ENCODE measurements around the gene MT1G. TPM values are rescaled to one million over a fixed set of nuclear protein-coding genes. Genes with fewer than 3 reads are reported as not detected.
"Not testable (repeated sequence)": the region's sequence is repeated elsewhere in the genome, so short reads cannot be mapped to it uniquely, and the experiment has no call there.

The MT1G gene
- total RNA-seq (2014; rRNA removed) = not detected in 2 replicates
- Bru-seq, nascent RNA = not detected
- BruChase-seq, experiment 1, labeled RNA remaining after a 6-hour chase = not detected
- BruChase-seq, experiment 2, labeled RNA remaining after a 2-hour chase = percentile 14 among the genes with signal in this experiment
- long read RNA-seq = 0 reads

- Histone ChIP-seq H3K27me3 (ENCODE audit: low read length) (no peaks in the 10 kb centered on the region), H3K4me3 (ENCODE audit: low read length) (no peak within 1 kb of the TSS), H4K20me1 (ENCODE audit: low read length) (no peaks in the 10 kb centered on the region), H3K9me3 (ENCODE audit: low read length) (no peaks in the 10 kb centered on the region), H3K27ac (ENCODE audit: low read length) (no peak within 1 kb of the TSS), H3K4me2 (ENCODE audit: low read length) (no peak within 1 kb of the TSS), H2AFZ (ENCODE audit: low read length) (no peak within 1 kb of the TSS), H3F3A (ENCODE audit: low read length, unreplicated experiment) (no peaks in the 10 kb centered on the region), H3K9ac (ENCODE audit: low read length) (no peak within 1 kb of the TSS), H3K36me3 (ENCODE audit: low read depth, low read length) (no peaks in the 10 kb centered on the region), H3K79me2 (ENCODE audit: low read length) (no peaks in the 10 kb centered on the region), H3K4me1 (ENCODE audit: insufficient read depth, low read length) (peaks cover 13% of the 10 kb centered on the region), H3K9me2 (replicated peaks; ENCODE audit: low read length) (no peaks in the 10 kb centered on the region)
- DNase-seq = no peak
- TF ChIP-seq EZH2phosphoT487 (IDR thresholded peaks at IDR 0.05; ENCODE audit: borderline replicate concordance, low read length) = no peak
- intact Hi-C loops (cut with micrococcal nuclease) = no loop called here
- ChIA-PET CTCF (no interaction called here), POLR2A (ENCODE audit: unreplicated experiment) (no interaction called here)
- no peak for ATAC-seq
- no TSS peak for BruUV-seq (replicated peaks)
Observed at GRCh38 chr16:56667581-56668571, at the start of gene MT1G. Gene MT1G, minus strand, starts transcription at chr16:56668065. Its CDS starts 72 bp downstream, at chr16:56667993.

- DNase-seq; H3K36me3 ChIP-seq (ENCODE audit: low read depth, low read length); H3K4me2 ChIP-seq (ENCODE audit: low read length); POLR2A ChIA-PET (ENCODE audit: unreplicated experiment); H3F3A ChIP-seq (ENCODE audit: low read length, unreplicated experiment); H3K9me2 ChIP-seq (replicated peaks; ENCODE audit: low read length); CTCF ChIA-PET; H3K27ac ChIP-seq (ENCODE audit: low read length); H3K79me2 ChIP-seq (ENCODE audit: low read length); H3K27me3 ChIP-seq (ENCODE audit: low read length); H3K9me3 ChIP-seq (ENCODE audit: low read length); ATAC-seq; intact Hi-C loops (cut with micrococcal nuclease); BruUV-seq (replicated peaks); H3K4me3 ChIP-seq (ENCODE audit: low read length); H2AFZ ChIP-seq (ENCODE audit: low read length); H3K9ac ChIP-seq (ENCODE audit: low read length); H4K20me1 ChIP-seq (ENCODE audit: low read length); H3K4me1 ChIP-seq (ENCODE audit: insufficient read depth, low read length): not testable (repeated sequence)
Observed at GRCh38 chr16:56717532-56717931, 49.7 kb upstream of the MT1G start.

- H3K27me3 ChIP-seq (ENCODE audit: low read length) = no peaks in the 10 kb centered on the region
- no peak overlapping the region for H3K9ac ChIP-seq (ENCODE audit: low read length)
- no peaks in the 10 kb centered on the region for H3K36me3 ChIP-seq (ENCODE audit: low read depth, low read length)
- H3K9me3 ChIP-seq (ENCODE audit: low read length) = no peaks in the 10 kb centered on the region
- no peaks in the 10 kb centered on the region for H4K20me1 ChIP-seq (ENCODE audit: low read length)
- H3K4me1 ChIP-seq (ENCODE audit: insufficient read depth, low read length) = no peaks in the 10 kb centered on the region
- no peak overlapping the region for H3K4me2 ChIP-seq (ENCODE audit: low read length)
- no peaks in the 10 kb centered on the region for H3K9me2 ChIP-seq (replicated peaks; ENCODE audit: low read length)
- CTCF ChIA-PET = no interaction called here
- no peak overlapping the region for H3K4me3 ChIP-seq (ENCODE audit: low read length)
- ATAC-seq = no peak
- no peak overlapping the region for H2AFZ ChIP-seq (ENCODE audit: low read length)
- DNase-seq = no peak
- no peak for TF ChIP-seq EZH2 (IDR thresholded peaks at IDR 0.05; ENCODE audit: low read length, unreplicated experiment)
- TF ChIP-seq EZH2phosphoT487 (IDR thresholded peaks at IDR 0.05; ENCODE audit: borderline replicate concordance, low read length) = no peak
- no peak for TF ChIP-seq CTCF (conservative IDR thresholded peaks at IDR 0.05; ENCODE audit: low read depth, low read length)
- BruUV-seq (replicated peaks) = no TSS peak
- H3K27ac ChIP-seq (ENCODE audit: low read length) = no peak overlapping the region
- no peaks in the 10 kb centered on the region for H3F3A ChIP-seq (ENCODE audit: low read length, unreplicated experiment)
- H3K79me2 ChIP-seq (ENCODE audit: low read length) = no peaks in the 10 kb centered on the region
- intact Hi-C loops (cut with micrococcal nuclease) = no loop called here
- POLR2A ChIA-PET (ENCODE audit: unreplicated experiment) = no interaction called here
Observed at GRCh38 chr16:56716761-56717160, 48.9 kb upstream of the MT1G start.
